A549 (cell line): ENCODE measurements around the gene KDM1B. TPM values are rescaled to one million over a fixed set of nuclear protein-coding genes. Genes with fewer than 3 reads are reported as not detected.
A peak's percentile ranks its signal among the peaks of the same experiment; 100 is the strongest.

Experiments
- ATAC-seq, 2 experiments: fragments of 200-7000 bp in 1 of 2; fragments of >200 bp in 1 of 2; cut with Nextera tagmentation in 1 of 2; cut with Tn5 transposase in 1 of 2; 3 replicates each; pipeline versions ENCODE4 v1.8.0 to v1.9.1; 2018 to 2020; ENCODE audit warnings: mild to moderate bottlenecking in 1 of 2, moderate library complexity in 1 of 2
- CTCF ChIA-PET: fragments of 300-600 bp; sonication (Branson Sonifier 250); formaldehyde crosslinking; extraction: SDS; loops from one replicate; lab custom pipeline; 2021; ENCODE audit warnings: antibody characterized with exemption, inconsistent platforms; lab: Yijun Ruan, JAX
- POLR2A ChIA-PET: fragments of 350-600 bp; formaldehyde crosslinking; extraction: SDS; loops from one replicate; lab custom pipeline; 2021; ENCODE audit warnings: antibody characterized with exemption, inconsistent platforms; lab: Yijun Ruan, JAX
- DNase-seq, 2 experiments: peaks; one replicate each; pipeline versions ENCODE4 v3.0.0 to v3.0.0-alpha.2; 2011 to 2016; ENCODE audit warnings: low read depth in 1 of 2, low spot score in 1 of 2
- FAIRE-seq: peaks from 2 replicates; lab custom pipeline; 2011; peaks lifted over from hg19 to GRCh38; lab: Jason Lieb, UNC
- H3K27ac ChIP-seq, 2 experiments: fragments of >200 bp; sonication (Bioruptor Twin); formaldehyde crosslinking; 3 replicates each; pipeline ENCODE4 v1.5.1; 2016 to 2017
- H3K4me1 ChIP-seq: fragments of >200 bp; sonication (Bioruptor Twin); formaldehyde crosslinking; 3 replicates; pipeline ENCODE4 v1.6.1; 2016
- H3K4me2 ChIP-seq: fragments of >200 bp; sonication (Bioruptor Twin); formaldehyde crosslinking; 3 replicates; pipeline ENCODE4 v1.6.1; 2016
- H3K4me3 ChIP-seq: fragments of >200 bp; sonication (Bioruptor Twin); formaldehyde crosslinking; 3 replicates; pipeline ENCODE4 v1.5.1; 2016
- H3K9me3 ChIP-seq: fragments of >200 bp; sonication (Bioruptor Twin); formaldehyde crosslinking; 3 replicates; pipeline ENCODE4 v1.6.1; 2016
- BHLHE40 ChIP-seq: IDR thresholded peaks from 2 replicates; pipeline ENCODE4 v1.6.1; 2012; ENCODE audit warnings: low read depth, low read length, inconsistent platforms
- CBX2 ChIP-seq: fragments of 200-600 bp; sonication (generic); IDR thresholded peaks from 2 replicates; pipeline ENCODE4 v1.6.1; 2016; ENCODE audit warnings: low read depth, mild to moderate bottlenecking, borderline replicate concordance
- CBX8 ChIP-seq: fragments of 200-600 bp; sonication (generic); IDR thresholded peaks from 2 replicates; pipeline ENCODE4 v1.6.1; 2016
- CEBPB ChIP-seq, 2 experiments: fragments of >200 bp in 1 of 2; sonication (Bioruptor Twin) in 1 of 2; formaldehyde crosslinking in 1 of 2; IDR thresholded peaks; 2 replicates each; pipeline ENCODE4 v1.6.1; 2012 to 2016
- CHD4 ChIP-seq: fragments of 200-600 bp; sonication (generic); IDR thresholded peaks from 2 replicates; pipeline ENCODE4 v1.6.1; 2016; ENCODE audit warnings: antibody characterized with exemption, mild to moderate bottlenecking, borderline replicate concordance
- EHF ChIP-seq: fragments of 250-450 bp; sonication (Bioruptor Pico); IDR thresholded peaks from 2 replicates; pipeline ENCODE4 v1.5.0; 2020; ENCODE audit warnings: mild to moderate bottlenecking
- FOSB ChIP-seq: fragments of 250-450 bp; sonication (Bioruptor Pico); IDR thresholded peaks from 2 replicates; pipeline ENCODE4 v1.5.0; 2020; ENCODE audit warnings: mild to moderate bottlenecking, moderate library complexity
- FOSL2 ChIP-seq, 2 experiments: fragments of 450-650 bp in 1 of 2; fragments of >200 bp in 1 of 2; sonication (Bioruptor Twin) in 1 of 2; formaldehyde crosslinking; IDR thresholded peaks; 2 replicates each; pipeline versions ENCODE4 v1.5.0 to v1.6.1; 2016 to 2020; ENCODE audit warnings: mild to moderate bottlenecking in 1 of 2, moderate library complexity in 1 of 2
- FOXS1 ChIP-seq: fragments of 250-450 bp; sonication (Bioruptor Pico); IDR thresholded peaks from 2 replicates; pipeline ENCODE4 v1.5.0; 2020; ENCODE audit warnings: mild to moderate bottlenecking, moderate library complexity
- GATA3 ChIP-seq: IDR thresholded peaks from 2 replicates; pipeline ENCODE4 v1.6.1; 2012; ENCODE audit warnings: borderline replicate concordance
- HEYL ChIP-seq: fragments of 250-450 bp; sonication (Bioruptor Pico); IDR thresholded peaks from 2 replicates; pipeline ENCODE4 v1.8.0; 2021; ENCODE audit warnings: mild to moderate bottlenecking, moderate library complexity
- HOXA7 ChIP-seq: fragments of 250-450 bp; sonication (Bioruptor Pico); IDR thresholded peaks from 2 replicates; pipeline ENCODE4 v1.5.0; 2020; ENCODE audit warnings: mild to moderate bottlenecking, moderate library complexity
- HOXB13 ChIP-seq: fragments of 250-450 bp; sonication (Bioruptor Pico); IDR thresholded peaks from 2 replicates; pipeline ENCODE4 v1.5.0; 2020; ENCODE audit warnings: low read depth, mild to moderate bottlenecking, moderate library complexity
- HOXB5 ChIP-seq: fragments of 250-450 bp; sonication (Bioruptor Pico); IDR thresholded peaks from 2 replicates; pipeline ENCODE4 v1.5.0; 2020; ENCODE audit warnings: mild to moderate bottlenecking, moderate library complexity
- JUN ChIP-seq, 2 experiments: fragments of >200 bp; sonication (Bioruptor Twin); formaldehyde crosslinking; IDR thresholded peaks; 2 replicates in 1 of 2; 3 replicates in 1 of 2; pipeline ENCODE4 v1.6.1; 2016 to 2017
- JUNB ChIP-seq: fragments of >200 bp; sonication (Bioruptor Twin); formaldehyde crosslinking; IDR thresholded peaks from 2 replicates; pipeline ENCODE4 v1.6.1; 2016
- MAFK ChIP-seq: fragments of 450-650 bp; IDR thresholded peaks from 2 replicates; pipeline ENCODE4 v1.6.1; 2014; ENCODE audit not compliant: partially characterized antibody
- MAZ ChIP-seq: fragments of 150-350 bp; IDR thresholded peaks from 2 replicates; pipeline ENCODE4 v1.6.1; 2014; ENCODE audit warnings: antibody characterized with exemption, low read depth, low read length, borderline replicate concordance
- NFE2L2 ChIP-seq: fragments of 150-350 bp; conservative IDR thresholded peaks from 2 replicates; pipeline ENCODE4 v1.6.1; 2014; ENCODE audit warnings: low read length
- RARB ChIP-seq: fragments of 250-450 bp; sonication (Bioruptor Pico); IDR thresholded peaks from 2 replicates; pipeline ENCODE4 v1.8.0; 2021; ENCODE audit warnings: mild to moderate bottlenecking, moderate library complexity
- RNF2 ChIP-seq: fragments of 200-600 bp; sonication (generic); IDR thresholded peaks from 2 replicates; pipeline ENCODE4 v1.6.1; 2016; ENCODE audit warnings: low read depth, mild to moderate bottlenecking, antibody characterized with exemption, moderate library complexity, borderline replicate concordance
- TFCP2L1 ChIP-seq: fragments of 250-450 bp; sonication (Bioruptor Pico); IDR thresholded peaks from 2 replicates; pipeline ENCODE4 v1.5.0; 2021; ENCODE audit warnings: mild to moderate bottlenecking
- TP53 ChIP-seq: fragments of 250-450 bp; sonication (Bioruptor Pico); IDR thresholded peaks from 2 replicates; pipeline ENCODE4 v1.5.0; 2021; ENCODE audit warnings: mild to moderate bottlenecking, moderate library complexity
- ZC3H11A ChIP-seq: fragments of 450-650 bp; IDR thresholded peaks from 2 replicates; pipeline ENCODE4 v1.6.1; 2014; ENCODE audit warnings: antibody characterized with exemption, mild to moderate bottlenecking
- ZNF302 ChIP-seq: fragments of 250-450 bp; sonication (Bioruptor Pico); IDR thresholded peaks from 2 replicates; pipeline ENCODE4 v1.9.0; 2021; ENCODE audit warnings: inconsistent platforms, mild to moderate bottlenecking, moderate library complexity
- ZSCAN20 ChIP-seq: fragments of 250-450 bp; sonication (Bioruptor Pico); IDR thresholded peaks from 2 replicates; pipeline ENCODE4 v1.8.0; 2022; ENCODE audit warnings: mild to moderate bottlenecking, moderate library complexity
- WGBS: methylation state at CpG from one replicate; pipeline ENCODE4 v1.1.6; 2017; ENCODE audit errors: missing lambda C conversion rate; 5-methylcytosine and 5-hydroxymethylcytosine counted together
- polyA plus RNA-seq, 4 experiments: library from polyadenylated mRNA; depleted of rRNA in 3 of 4; stranded (reverse); fragments of >200 nt; fragmentation: RNase III in 1 of 4; extraction: RNeasy Plus Mini Kit Qiagen cat#74134 plus additional on column Dnase treatment in 1 of 4; gene quantifications; 2 replicates in 3 of 4; 3 replicates in 1 of 4; pipeline ENCODE4 v1.2.3, GENCODE V29; 2011 to 2017
- TF ChIP-seq, protein P1 (sequence below): fragments of 250-450 bp; sonication (Bioruptor Pico); IDR thresholded peaks from 2 replicates; pipeline ENCODE4 v1.5.0; 2020; ENCODE audit warnings: low read depth, mild to moderate bottlenecking, moderate library complexity
- TF ChIP-seq, protein P2 (sequence below): fragments of 250-450 bp; sonication (Bioruptor Pico); IDR thresholded peaks from 2 replicates; pipeline ENCODE4 v1.5.0; 2021; ENCODE audit warnings: mild to moderate bottlenecking, moderate library complexity, borderline replicate concordance
- TF ChIP-seq, protein P3 (sequence below): IDR thresholded peaks from 2 replicates; pipeline ENCODE4 v1.6.1; 2012
- TF ChIP-seq, protein P4 (sequence below): IDR thresholded peaks from 2 replicates; pipeline ENCODE4 v1.6.1; 2012; ENCODE audit warnings: low read depth, borderline replicate concordance
- TF ChIP-seq, protein P5 (sequence below): IDR thresholded peaks from 2 replicates; pipeline ENCODE4 v1.6.1; 2012
- TF ChIP-seq, protein P6 (sequence below): fragments of >200 bp; sonication (Bioruptor Twin); formaldehyde crosslinking; IDR thresholded peaks from 3 replicates; pipeline ENCODE4 v1.6.1; 2016
- TF ChIP-seq, protein P7 (sequence below): fragments of 450-650 bp; IDR thresholded peaks from 2 replicates; pipeline ENCODE4 v1.6.1; 2014; ENCODE audit warnings: antibody characterized with exemption

The KDM1B gene
- polyA plus RNA-seq, 2 of the 4 experiments (the other 2 are of a cell fraction) = 11.0 to 14.9 TPM

DNA sequence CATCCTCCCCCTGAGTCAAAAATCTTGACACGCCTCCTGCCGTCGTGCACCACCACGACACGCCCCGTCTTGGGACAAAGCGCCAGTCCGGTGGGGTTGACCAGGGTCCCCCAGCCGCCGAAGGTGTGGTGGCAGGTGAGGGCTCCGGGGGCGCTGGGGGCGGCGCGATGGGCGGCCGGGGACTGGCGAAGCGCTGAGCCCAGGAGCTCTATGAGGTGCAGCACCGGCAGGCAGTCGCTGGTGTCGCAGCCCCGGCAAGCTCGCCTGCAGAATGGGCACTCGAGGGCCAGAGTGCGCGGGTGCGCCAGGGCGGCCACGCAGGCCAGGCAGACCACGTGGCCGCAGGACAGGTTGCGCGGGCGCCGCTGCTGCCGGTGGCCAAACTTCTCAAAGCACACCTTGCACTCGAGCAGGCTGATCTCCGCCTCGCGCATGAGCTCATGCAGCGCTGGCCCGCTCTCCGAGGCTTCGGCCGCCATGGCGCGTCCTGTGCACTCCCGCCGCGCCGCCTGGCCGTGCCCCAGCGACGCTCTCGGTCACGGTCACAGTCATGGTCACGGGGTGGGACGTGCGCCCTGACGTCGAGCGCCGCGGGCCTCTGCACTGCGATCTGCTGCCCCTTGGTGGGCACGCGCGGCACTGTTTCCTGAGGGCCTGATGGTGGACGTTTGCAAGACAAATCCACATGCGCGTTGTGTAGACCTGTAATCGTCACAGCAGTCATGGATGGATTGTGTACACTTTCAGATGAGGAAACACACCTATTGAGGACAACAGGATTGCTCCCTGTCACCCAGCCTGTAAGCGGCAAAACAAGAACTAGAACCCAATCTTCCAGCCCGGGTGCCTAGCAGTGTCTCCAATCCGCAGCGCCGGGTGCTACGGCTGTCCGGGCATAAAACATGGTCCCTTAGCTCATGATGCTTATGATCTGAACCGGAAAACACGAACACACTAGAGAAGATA lies 32.8 kb upstream of the KDM1B start, which contains the start of gene NHLRC1:
Gene NHLRC1 (minus strand): TSS at position 550 of the 966 bp plus-strand sequence. CDS start 71 bp downstream, at position 479.
- Histone ChIP-seq H3K4me3 (peak within 1 kb of the TSS; percentile 39), H3K27ac (peak within 1 kb of the TSS; percentile 76 to 94), H3K4me2 (peak within 1 kb of the TSS; percentile 71), H3K4me1 (0 out of 3 replicates have a peak, but pooled peaks cover 3% of the 10 kb centered on the region), H3K9me3 (peaks cover 5% of the 10 kb centered on the region; the same call in 1 of the 3 replicates)
- peak; percentile 58 to 93 for DNase-seq
- ChIA-PET POLR2A (interaction anchor here (0.6 to 1.0 kb wide), 3 partner anchors 129 to 289 kb away, joined by 4 to 5 read pairs (median 4); partner anchors contain the start of gene KIF13A), CTCF (interaction anchor here (0.6 to 2.9 kb wide), 35 partner anchors 8 to 380 kb away, joined by 3 to 21 read pairs (median 3); partner anchors contain the start of gene KIF13A)
- ATAC-seq = peak; percentile 98
- FAIRE-seq = no peak
- WGBS = 11% methylated on average over 12 of the region's 82 CpGs
- TF ChIP-seq FOSL2 (IDR thresholded peaks at IDR 0.05) = no peak
- peak; percentile 69 for TF ChIP-seq FOSL2 (CRISPR knock-in tag; IDR thresholded peaks at IDR 0.05)
- TF ChIP-seq HOXB5 (CRISPR knock-in tag) = peak; percentile 95
- peak; percentile 93 for TF ChIP-seq HOXB13 (CRISPR knock-in tag)
- TF ChIP-seq, protein P1, sequence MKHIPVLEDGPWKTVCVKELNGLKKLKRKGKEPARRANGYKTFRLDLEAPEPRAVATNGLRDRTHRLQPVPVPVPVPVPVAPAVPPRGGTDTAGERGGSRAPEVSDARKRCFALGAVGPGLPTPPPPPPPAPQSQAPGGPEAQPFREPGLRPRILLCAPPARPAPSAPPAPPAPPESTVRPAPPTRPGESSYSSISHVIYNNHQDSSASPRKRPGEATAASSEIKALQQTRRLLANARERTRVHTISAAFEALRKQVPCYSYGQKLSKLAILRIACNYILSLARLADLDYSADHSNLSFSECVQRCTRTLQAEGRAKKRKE (CRISPR knock-in tag) = peak; percentile 87
- TF ChIP-seq HEYL = peak; percentile 69; the same call in 1 of the 2 replicates
- no peak for TF ChIP-seq NFE2L2
- peak; percentile 78 for TF ChIP-seq EHF (CRISPR knock-in tag)
- no peak for TF ChIP-seq CBX2
- peak; percentile 50; the same call in 1 of the 2 replicates for TF ChIP-seq ZNF302 (CRISPR knock-in tag)
- TF ChIP-seq, protein P2, sequence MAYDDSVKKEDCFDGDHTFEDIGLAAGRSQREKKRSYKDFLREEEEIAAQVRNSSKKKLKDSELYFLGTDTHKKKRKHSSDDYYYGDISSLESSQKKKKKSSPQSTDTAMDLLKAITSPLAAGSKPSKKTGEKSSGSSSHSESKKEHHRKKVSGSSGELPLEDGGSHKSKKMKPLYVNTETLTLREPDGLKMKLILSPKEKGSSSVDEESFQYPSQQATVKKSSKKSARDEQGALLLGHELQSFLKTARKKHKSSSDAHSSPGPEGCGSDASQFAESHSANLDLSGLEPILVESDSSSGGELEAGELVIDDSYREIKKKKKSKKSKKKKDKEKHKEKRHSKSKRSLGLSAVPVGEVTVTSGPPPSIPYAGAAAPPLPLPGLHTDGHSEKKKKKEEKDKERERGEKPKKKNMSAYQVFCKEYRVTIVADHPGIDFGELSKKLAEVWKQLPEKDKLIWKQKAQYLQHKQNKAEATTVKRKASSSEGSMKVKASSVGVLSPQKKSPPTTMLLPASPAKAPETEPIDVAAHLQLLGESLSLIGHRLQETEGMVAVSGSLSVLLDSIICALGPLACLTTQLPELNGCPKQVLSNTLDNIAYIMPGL (CRISPR knock-in tag) = 0 out of 2 replicates have a peak, but pooled peaks have one; percentile 49
- TF ChIP-seq JUNB = no peak
- TF ChIP-seq, protein P3, sequence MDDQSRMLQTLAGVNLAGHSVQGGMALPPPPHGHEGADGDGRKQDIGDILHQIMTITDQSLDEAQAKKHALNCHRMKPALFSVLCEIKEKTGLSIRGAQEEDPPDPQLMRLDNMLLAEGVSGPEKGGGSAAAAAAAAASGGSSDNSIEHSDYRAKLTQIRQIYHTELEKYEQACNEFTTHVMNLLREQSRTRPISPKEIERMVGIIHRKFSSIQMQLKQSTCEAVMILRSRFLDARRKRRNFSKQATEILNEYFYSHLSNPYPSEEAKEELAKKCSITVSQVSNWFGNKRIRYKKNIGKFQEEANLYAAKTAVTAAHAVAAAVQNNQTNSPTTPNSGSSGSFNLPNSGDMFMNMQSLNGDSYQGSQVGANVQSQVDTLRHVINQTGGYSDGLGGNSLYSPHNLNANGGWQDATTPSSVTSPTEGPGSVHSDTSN = no peak
- TF ChIP-seq MAZ = no peak
- no peak for TF ChIP-seq ZC3H11A
- TF ChIP-seq, protein P4, sequence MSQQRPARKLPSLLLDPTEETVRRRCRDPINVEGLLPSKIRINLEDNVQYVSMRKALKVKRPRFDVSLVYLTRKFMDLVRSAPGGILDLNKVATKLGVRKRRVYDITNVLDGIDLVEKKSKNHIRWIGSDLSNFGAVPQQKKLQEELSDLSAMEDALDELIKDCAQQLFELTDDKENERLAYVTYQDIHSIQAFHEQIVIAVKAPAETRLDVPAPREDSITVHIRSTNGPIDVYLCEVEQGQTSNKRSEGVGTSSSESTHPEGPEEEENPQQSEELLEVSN = peak; percentile 99
- no peak for TF ChIP-seq CHD4
- TF ChIP-seq RNF2 = 0 out of 2 replicates have a peak, but pooled peaks have one; percentile 47
- TF ChIP-seq, protein P5, sequence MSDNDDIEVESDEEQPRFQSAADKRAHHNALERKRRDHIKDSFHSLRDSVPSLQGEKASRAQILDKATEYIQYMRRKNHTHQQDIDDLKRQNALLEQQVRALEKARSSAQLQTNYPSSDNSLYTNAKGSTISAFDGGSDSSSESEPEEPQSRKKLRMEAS = peak; percentile 99
- no peak for TF ChIP-seq MAFK
- TF ChIP-seq FOXS1 (CRISPR knock-in tag) = peak; percentile 72
- TF ChIP-seq FOSB = no peak
- no peak for TF ChIP-seq ZSCAN20
- TF ChIP-seq TFCP2L1 = peak; percentile 82
- TF ChIP-seq RARB (CRISPR knock-in tag) = 0 out of 2 replicates have a peak, but pooled peaks have one; percentile 32
- no peak for TF ChIP-seq HOXA7 (CRISPR knock-in tag)
- TF ChIP-seq CEBPB (IDR thresholded peaks at IDR 0.05) = no peak
- TF ChIP-seq TP53 (CRISPR knock-in tag) = peak; percentile 78; the same call in 1 of the 2 replicates
- TF ChIP-seq, protein P6, sequence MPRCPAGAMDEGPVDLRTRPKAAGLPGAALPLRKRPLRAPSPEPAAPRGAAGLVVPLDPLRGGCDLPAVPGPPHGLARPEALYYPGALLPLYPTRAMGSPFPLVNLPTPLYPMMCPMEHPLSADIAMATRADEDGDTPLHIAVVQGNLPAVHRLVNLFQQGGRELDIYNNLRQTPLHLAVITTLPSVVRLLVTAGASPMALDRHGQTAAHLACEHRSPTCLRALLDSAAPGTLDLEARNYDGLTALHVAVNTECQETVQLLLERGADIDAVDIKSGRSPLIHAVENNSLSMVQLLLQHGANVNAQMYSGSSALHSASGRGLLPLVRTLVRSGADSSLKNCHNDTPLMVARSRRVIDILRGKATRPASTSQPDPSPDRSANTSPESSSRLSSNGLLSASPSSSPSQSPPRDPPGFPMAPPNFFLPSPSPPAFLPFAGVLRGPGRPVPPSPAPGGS = no peak
- TF ChIP-seq CBX8 = no peak
- TF ChIP-seq, protein P7, sequence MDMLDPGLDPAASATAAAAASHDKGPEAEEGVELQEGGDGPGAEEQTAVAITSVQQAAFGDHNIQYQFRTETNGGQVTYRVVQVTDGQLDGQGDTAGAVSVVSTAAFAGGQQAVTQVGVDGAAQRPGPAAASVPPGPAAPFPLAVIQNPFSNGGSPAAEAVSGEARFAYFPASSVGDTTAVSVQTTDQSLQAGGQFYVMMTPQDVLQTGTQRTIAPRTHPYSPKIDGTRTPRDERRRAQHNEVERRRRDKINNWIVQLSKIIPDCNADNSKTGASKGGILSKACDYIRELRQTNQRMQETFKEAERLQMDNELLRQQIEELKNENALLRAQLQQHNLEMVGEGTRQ = peak; percentile 84
- no peak; the same call in 1 of the 2 replicates for TF ChIP-seq GATA3
- TF ChIP-seq JUN (IDR thresholded peaks at IDR 0.05) = peak in 1 of 2 experiments; percentile 73; a peak in 3 of 5 replicates
- TF ChIP-seq BHLHE40 = 0 out of 2 replicates have a peak, but pooled peaks have one; percentile 49
